CD4-positive, alpha-beta T cell treated with Interleukin-4 for 4 hours (primary cell): ENCODE results near the gene PCDHB7.
"Not testable (repeated sequence)": the region's sequence is repeated elsewhere in the genome, so short reads cannot be mapped to it uniquely, and the experiment has no call there.

Experiments used
- DNase-seq: peaks from one replicate; pipeline ENCODE4 v3.0.0-alpha.2; 2020

The PCDHB7 gene

DNA sequence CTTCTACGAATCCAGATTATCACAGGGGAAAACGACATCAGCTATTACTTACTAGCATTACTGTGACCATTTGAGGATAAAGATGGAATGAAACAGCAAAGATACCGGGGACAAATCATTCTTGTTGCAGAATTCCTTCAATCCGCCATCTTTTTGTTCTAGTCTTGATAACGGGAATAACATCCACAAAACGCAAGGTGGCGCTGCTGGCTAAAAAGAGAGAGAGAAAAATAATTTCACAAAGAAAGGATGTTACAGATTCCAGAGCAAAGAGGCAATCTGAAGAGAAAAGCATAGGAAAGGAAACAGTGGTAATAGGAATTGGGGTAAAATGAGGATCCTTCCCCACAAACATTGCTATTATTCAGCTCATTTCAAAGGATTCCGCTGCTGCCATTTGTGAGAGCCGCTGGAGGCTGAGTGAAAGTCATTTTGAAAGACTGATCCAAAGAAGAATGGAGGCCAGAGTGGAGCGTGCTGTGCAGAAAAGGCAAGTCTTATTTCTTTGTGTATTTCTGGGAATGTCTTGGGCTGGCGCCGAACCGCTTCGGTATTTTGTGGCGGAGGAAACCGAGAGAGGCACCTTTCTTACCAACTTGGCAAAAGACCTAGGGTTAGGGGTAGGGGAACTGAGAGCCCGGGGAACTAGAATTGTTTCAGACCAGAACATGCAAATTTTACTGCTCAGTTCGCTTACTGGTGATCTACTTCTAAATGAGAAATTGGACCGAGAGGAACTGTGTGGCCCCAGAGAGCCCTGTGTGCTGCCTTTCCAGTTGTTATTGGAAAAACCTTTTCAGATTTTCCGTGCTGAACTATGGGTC, at the start of gene PCDHB7:
PCDHB7 (plus strand) TSS at position 264 of the 824 bp plus-strand sequence; CDS start at position 456, 192 bp downstream.
- DNase-seq, result peak; percentile 13

DNA sequence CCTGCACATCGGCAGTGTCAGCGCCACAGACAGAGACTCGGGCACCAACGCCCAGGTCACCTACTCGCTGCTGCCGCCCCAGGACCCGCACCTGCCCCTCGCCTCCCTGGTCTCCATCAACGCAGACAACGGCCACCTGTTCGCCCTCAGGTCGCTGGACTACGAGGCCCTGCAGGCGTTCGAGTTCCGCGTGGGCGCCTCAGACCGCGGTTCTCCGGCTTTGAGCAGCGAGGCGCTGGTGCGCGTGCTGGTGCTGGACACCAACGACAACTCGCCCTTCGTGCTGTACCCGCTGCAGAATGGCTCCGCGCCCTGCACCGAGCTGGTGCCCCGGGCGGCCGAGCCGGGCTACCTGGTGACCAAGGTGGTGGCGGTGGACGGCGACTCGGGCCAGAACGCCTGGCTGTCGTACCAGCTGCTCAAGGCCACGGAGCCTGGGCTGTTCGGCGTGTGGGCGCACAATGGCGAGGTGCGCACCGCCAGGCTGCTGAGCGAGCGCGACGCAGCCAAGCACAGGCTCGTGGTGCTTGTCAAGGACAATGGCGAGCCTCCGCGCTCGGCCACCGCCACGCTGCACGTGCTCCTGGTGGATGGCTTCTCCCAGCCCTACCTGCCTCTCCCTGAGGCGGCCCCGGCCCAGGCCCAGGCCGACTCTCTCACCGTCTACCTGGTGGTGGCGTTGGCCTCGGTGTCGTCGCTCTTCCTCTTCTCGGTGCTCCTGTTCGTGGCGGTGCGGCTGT, 48.9 kb upstream of the PCDHB7 start:
- not testable (repeated sequence) for DNase-seq

DNA sequence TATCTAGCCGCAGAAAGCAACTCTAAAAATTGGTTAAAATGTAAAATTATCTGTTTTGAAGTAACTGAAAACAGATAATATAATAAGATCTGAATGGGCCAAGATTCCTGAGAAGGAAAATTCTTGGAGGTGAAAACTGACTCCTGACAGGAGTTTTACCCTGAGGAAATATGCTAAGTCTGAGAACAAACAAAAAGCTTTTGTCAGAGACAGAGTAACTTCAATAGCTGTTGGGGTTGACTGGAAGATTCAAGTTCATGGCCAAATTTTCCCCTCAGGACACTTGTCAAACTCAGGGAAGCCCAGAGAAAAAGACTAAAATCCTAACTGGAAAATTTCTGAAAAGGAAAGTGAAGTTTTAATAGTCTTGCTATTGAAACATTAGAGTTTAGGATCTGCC, 45.1 kb upstream of the PCDHB7 start:
- DNase-seq, result no peak

DNA sequence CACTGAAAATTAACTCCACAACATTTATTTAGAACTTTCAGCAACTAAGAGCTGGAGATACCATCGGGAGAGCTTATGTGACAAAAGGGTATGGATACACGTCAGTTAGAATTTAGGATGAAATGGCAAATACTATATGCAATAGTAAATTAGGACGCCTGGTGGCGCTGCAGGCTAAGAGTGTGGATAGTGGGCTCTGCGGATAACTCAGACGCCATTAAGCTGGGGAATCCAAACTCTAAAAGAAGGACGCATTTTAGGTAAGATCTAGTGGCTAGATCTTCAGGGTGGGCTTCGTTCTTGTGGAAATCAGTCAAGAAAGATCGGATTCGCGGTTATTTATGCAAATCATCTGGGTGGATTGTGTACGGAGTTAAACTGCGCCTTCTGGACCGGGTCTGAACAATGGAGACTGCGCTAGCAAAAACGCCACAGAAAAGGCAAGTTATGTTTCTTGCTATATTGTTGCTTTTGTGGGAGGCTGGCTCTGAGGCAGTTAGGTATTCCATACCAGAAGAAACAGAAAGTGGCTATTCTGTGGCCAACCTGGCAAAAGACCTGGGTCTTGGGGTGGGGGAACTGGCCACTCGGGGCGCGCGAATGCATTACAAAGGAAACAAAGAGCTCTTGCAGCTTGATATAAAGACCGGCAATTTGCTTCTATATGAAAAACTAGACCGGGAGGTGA, 37.3 kb upstream of the PCDHB7 start, which contains the start of gene PCDHB5:
PCDHB5 (plus strand) TSS at position 177 of the 688 bp plus-strand sequence; CDS start at position 406, 229 bp downstream.
- DNase-seq, result no peak

DNA sequence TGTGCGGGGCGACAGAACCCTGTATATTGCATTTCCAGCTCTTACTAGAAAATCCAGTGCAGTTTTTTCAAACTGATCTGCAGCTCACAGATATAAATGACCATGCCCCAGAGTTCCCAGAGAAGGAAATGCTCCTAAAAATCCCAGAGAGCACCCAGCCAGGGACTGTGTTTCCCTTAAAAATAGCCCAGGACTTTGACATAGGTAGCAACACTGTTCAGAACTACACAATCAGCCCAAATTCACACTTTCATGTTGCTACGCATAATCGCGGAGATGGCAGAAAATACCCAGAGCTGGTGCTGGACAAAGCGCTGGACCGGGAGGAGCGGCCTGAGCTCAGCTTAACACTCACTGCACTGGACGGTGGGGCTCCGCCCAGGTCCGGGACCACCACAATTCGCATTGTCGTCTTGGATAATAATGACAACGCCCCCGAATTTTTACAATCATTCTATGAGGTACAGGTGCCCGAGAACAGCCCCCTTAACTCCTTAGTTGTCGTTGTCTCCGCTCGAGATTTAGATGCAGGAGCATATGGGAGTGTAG, 36.7 kb upstream of the PCDHB7 start:
- DNase-seq, result no peak

DNA sequence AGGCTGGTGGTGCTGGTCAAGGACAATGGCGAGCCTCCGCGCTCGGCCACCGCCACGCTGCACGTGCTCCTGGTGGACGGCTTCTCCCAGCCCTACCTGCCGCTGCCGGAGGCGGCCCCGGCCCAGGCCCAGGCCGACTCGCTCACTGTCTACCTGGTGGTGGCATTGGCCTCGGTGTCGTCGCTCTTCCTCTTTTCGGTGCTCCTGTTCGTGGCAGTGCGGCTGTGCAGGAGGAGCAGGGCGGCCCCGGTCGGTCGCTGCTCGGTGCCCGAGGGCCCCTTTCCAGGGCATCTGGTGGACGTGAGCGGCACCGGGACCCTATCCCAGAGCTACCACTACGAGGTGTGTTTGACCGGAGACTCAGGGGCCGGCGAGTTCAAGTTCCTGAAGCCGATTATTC, 35.1 kb upstream of the PCDHB7 start:
- not testable (repeated sequence) for DNase-seq

DNA sequence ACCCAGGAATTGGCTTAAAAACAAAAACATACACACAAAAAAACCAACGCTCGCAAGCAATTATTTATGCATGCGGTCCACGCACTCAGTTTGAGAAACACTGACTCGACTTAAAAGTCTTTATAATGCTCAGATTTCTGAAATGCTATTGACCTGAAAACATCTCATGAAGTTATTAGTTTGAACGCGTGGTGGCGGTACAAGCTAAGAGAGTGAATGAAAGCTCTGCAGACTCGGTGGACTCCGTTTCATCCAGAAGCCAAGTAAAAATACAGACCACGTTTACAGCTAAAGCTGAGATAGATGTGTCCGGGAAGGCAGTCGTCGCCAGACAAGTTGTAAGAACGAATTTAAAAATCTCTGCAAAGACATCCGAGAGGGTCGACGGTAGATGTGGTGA, 22.6 kb upstream of the PCDHB7 start, which contains the start of gene PCDHB6:
PCDHB6 (plus strand) TSS at position 246 of the 400 bp plus-strand sequence. CDS start 201 bp downstream, outside the sequence.
- DNase-seq, result no peak

DNA sequence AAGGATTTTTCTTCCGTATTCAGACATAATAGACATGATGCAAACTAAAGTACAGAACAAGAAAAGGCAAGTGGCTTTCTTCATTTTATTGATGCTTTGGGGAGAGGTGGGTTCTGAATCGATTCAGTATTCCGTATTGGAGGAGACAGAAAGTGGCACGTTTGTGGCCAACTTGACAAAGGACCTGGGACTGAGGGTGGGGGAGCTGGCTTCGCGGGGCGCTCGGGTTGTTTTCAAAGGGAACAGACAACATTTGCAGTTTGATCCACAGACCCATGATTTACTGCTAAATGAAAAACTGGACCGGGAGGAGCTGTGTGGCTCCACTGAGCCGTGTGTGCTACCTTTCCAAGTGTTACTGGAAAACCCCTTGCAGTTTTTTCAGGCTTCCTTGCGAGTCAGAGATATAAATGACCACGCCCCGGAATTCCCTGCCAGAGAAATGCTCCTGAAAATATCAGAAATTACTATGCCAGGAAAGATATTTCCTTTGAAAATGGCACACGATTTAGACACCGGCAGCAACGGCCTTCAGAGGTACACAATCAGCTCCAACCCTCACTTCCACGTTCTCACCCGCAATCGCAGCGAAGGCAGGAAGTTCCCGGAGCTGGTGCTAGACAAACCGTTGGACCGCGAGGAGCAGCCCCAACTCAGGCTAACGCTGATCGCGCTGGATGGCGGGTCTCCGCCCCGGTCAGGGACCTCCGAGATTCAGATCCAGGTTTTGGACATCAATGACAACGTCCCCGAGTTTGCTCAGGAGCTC, 22.0 kb upstream of the PCDHB7 start:
- DNase-seq, result no peak

DNA sequence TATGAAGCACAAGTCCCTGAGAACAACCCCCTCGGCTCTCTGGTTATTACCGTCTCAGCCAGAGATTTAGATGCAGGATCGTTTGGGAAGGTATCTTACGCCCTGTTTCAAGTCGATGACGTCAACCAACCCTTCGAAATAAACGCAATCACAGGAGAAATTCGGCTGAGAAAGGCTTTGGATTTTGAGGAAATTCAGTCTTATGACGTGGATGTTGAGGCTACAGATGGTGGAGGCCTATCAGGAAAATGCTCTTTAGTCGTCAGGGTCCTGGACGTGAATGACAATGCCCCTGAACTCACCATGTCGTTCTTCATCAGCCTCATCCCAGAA, 21.5 kb upstream of the PCDHB7 start:
- DNase-seq, result no peak

DNA sequence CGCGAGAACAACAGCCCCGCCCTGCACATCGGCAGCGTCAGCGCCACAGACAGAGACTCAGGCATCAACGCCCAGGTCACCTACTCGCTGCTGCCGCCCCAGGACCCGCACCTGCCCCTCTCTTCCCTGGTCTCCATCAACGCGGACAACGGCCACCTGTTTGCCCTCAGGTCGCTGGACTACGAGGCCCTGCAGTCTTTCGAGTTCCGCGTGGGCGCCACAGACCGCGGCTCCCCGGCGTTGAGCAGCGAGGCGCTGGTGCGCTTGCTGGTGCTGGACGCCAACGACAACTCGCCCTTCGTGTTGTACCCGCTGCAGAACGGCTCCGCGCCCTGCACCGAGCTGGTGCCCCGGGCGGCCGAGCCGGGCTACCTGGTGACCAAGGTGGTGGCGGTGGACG, 20.8 kb upstream of the PCDHB7 start:
- DNase-seq, result not testable (repeated sequence)

DNA sequence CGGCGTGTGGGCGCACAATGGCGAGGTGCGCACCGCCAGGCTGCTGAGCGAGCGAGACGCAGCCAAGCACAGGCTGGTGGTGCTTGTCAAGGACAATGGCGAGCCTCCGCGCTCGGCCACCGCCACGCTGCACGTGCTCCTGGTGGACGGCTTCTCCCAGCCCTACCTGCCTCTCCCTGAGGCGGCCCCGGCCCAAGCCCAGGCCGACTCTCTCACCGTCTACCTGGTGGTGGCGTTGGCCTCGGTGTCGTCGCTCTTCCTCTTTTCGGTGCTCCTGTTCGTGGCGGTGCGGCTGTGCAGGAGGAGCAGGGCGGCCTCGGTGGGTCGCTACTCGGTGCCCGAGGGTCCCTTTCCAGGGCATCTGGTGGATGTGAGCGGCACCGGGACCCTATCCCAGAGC, 20.3 kb upstream of the PCDHB7 start:
- DNase-seq, result not testable (repeated sequence)

DNA sequence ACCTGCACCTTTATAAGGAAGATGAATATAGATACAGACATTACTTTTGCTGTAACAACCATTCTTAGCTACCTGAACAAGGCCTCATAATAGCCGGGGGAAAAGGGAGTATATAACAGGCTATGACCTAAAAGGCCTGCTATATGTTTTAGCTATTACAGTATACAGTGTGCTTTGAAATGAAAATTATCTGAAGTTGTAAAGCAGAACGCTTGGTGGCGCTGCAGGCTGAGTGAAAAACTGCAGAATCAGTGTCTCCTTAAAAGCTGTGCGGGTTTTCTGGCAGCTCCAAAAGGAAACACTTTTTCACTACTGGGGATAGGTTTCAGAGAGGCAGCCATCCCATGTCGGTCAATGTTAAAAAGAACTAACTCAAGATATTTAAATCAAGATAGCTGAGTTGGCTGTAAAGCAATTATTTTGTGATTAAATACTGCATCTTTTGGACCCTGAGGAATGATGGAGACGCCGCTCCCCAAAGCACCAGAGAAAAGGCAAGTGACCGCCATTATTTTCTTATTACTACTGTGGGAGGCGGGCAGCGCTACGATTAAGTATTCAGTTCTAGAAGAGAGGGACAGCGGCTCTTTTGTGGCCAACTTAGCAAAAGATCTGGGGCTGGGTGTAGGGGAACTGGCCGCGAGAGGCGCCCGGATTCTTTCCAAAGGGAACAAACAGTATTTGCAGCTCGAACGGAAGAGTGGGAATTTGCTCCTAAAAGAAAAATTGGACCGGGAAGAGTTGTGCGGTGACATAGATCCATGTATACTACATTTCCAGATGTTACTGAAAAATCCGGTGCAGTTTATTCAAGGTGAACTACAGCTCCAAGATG, 16.7 kb upstream of the PCDHB7 start:
- DNase-seq, result no peak

DNA sequence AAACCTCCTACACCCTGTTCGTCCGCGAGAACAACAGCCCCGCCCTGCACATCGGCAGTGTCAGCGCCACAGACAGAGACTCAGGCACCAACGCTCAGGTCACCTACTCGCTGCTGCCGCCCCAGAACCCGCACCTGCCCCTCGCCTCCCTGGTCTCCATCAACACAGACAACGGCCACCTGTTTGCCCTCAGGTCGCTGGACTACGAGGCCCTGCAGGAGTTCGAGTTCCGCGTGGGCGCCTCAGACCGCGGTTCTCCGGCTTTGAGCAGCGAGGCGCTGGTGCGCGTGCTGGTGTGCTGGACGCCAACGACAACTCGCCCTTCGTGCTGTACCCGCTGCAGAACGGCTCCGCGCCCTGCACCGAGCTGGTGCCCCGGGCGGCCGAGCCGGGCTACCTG, 15.1 kb upstream of the PCDHB7 start:
- not testable (repeated sequence) for DNase-seq

DNA sequence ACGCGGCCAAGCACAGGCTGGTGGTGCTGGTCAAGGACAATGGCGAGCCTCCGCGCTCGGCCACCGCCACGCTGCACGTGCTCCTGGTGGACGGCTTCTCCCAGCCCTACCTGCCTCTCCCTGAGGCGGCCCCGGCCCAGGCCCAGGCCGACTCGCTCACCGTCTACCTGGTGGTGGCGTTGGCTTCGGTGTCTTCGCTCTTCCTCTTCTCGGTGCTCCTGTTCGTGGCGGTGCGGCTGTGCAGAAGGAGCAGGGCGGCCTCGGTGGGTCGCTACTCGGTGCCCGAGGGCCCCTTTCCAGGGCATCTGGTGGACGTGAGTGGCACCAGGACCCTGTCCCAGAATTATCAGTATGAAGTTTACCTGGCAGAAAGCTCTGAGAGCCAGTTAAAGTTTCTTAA, 14.5 kb upstream of the PCDHB7 start:
- not testable (repeated sequence) for DNase-seq

DNA sequence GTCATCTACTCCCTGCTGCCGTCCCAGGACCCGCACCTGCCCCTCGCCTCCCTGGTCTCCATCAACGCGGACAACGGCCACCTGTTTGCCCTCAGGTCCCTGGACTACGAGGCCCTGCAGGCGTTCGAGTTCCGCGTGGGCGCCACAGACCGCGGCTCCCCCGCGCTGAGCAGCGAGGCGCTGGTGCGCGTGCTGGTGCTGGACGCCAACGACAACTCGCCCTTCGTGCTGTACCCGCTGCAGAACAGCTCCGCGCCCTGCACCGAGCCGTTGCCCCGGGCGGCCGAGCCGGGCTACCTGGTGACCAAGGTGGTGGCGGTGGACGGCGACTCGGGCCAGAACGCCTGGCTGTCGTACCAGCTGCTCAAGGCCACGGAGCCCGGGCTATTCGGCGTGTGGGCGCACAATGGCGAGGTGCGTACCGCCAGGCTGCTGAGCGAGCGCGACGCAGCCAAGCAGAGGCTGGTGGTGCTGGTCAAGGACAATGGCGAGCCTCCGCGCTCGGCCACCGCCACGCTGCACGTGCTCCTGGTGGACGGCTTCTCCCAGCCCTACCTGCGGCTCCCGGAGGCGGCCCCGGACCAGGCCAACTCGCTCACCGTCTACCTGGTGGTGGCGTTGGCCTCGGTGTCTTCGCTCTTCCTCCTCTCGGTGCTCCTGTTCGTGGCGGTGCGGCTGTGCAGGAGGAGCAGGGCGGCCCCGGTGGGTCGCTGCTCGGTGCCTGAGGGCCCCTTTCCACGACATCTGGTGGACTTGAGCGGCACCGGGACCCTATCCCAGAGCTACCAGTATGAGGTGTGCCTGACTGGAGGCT, 2.1 kb downstream of the PCDHB7 start:
- not testable (repeated sequence) for DNase-seq

DNA sequence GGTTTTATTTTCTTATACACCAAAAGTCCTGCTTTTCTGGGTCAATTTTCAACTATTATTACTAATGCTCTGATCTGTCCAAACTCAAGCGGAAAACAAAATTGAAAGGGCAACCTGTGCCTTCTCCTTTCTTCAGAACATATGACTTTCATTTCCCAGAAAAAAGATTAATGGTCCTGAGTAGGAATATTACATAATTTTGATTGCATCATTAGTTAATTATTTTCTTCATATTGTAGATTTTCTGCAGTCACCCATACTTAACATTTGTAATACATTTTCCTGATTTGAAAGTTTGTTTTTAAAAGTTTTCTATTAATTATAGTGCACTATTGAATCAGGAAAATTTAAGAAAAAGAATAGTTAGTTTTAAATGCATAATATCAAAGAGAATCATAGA, 3.5 kb downstream of the PCDHB7 start:
- no peak for DNase-seq

DNA sequence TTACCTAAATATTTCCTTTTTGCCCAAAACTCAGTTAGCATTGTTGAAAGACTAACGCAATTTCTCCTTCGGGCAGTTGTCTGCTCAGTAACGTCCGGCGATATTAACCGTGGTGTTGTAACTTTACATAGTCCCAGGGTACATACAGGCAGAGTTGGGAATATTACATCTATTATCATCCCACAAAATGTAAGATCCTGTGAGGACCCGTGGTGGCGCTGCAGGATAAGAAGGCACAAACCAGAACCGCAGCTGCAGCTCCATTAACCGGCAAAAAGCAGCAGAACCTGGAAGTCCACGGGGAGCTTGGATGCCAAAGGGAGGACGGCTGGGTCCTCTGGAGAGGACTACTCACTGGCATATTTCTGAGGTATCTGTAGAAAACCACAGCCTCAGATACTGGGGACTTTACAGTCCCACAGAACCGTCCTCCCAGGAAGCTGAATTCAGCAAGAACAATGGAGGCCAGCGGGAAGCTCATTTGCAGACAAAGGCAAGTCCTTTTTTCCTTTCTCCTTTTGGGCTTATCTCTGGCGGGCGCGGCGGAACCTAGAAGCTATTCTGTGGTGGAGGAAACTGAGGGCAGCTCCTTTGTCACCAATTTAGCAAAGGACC, 5.2 kb downstream of the PCDHB7 start, which contains the start of gene PCDHB8:
PCDHB8 (plus strand) TSS at position 214 of the 615 bp plus-strand sequence; CDS start at position 459, 245 bp downstream.
- DNase-seq, result not testable (repeated sequence)

DNA sequence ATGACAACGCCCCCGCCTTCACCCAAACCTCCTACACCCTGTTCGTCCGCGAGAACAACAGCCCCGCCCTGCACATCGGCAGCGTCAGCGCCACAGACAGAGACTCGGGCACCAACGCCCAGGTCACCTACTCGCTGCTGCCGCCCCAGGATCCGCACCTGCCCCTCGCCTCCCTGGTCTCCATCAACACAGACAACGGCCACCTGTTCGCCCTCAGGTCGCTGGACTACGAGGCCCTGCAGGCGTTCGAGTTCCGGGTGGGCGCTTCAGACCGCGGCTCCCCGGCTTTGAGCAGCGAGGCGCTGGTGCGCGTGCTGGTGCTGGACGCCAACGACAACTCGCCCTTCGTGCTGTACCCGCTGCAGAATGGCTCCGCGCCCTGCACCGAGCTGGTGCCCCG, 6.9 kb downstream of the PCDHB7 start:
- not testable (repeated sequence) for DNase-seq

DNA sequence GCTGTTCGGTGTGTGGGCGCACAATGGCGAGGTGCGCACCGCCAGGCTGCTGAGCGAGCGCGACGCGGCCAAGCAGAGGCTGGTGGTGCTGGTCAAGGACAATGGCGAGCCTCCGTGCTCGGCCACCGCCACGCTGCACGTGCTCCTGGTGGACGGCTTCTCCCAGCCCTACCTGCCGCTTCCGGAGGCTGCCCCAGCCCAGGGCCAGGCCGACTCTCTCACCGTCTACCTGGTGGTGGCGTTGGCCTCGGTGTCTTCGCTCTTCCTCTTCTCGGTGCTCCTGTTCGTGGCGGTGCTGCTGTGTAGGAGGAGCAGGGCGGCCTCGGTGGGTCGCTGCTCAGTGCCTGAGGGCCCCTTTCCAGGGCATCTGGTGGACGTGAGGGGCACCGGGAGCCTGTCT, 7.4 kb downstream of the PCDHB7 start:
- not testable (repeated sequence) for DNase-seq

DNA sequence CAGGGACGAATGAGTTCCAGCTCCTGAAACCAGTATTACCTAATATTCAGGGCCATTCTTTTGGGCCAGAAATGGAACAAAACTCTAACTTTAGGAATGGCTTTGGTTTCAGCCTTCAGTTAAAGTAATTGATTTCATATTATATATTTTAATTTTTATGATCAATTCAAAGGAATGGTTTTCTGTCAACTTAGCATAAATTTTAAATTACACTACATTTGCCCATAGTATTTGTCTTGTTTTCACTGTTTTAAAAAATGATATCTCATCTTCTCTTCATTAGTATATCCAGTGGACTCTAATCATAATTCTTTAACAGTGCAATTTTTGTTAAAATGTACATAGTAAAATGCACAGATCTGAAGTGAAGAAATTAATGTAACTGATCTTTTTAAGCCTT, 7.9 kb downstream of the PCDHB7 start:
- DNase-seq, result no peak
